Measurements from ENCODE around the gene CWF19L2.

- TF ChIP-seq CTCF (conservative IDR thresholded peaks at IDR 0.05; ENCODE audit: low read depth, low read length) (no peak), EZH2phosphoT487 (IDR thresholded peaks at IDR 0.05; ENCODE audit: borderline replicate concordance, low read length) (no peak), EZH2 (IDR thresholded peaks at IDR 0.05; ENCODE audit: low read length, unreplicated experiment) (no peak)
Measured at GRCh38 chr11:107457558-107458271, at the start of gene CWF19L2.

All from PC-3 (cell line).